NCI-H748 (cell line): ENCODE data around the gene TUBB1.
"Not testable (repeated sequence)": the region's sequence is repeated elsewhere in the genome, so short reads cannot be mapped to it uniquely, and the experiment has no call there.

ENCODE experiments used
- DNase-seq: peaks from one replicate; lab custom pipeline; 2025; ENCODE audit not compliant: unreplicated experiment; lab: John Stamatoyannopoulos, UW

Gene TUBB1

DNA sequence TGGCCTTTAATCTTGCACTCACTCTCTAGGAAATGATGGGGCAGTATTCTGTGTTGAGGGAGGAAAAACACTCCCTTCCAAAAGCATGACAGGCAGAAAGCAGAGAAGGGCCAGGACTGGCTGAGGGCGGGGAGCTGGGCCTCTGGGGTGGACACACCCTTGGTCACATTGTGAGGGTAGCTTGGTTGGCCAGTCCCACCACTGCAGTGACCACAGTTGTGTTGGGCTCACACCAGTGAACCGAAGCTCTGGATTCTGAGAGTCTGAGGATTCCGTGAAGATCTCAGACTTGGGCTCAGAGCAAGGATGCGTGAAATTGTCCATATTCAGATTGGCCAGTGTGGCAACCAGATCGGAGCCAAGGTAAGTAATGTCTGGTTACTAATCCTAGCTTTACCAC, at the start of gene TUBB1:
Gene TUBB1 (plus strand): TSS at position 213 of the 400 bp plus-strand sequence. CDS start 94 bp downstream, at position 307.
- no peak for DNase-seq

DNA sequence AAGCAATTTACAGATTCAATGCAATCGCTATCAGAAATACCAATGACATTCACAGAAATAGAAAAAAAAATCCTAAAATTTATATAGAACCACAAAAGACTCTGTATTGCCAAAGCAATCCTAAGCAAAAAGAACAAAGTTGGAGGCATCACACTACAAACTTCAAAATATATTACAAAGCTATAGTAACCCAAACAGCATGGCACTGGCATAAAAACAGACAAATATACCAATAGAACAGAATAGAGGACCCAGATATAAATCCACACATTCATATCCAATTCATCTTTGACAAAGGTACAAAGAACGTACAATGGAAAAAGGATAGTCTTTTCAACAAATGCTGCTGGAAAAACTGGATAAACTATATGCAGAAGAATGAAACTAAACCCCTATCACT, 49.8 kb upstream of the TUBB1 start:
- no peak for DNase-seq

DNA sequence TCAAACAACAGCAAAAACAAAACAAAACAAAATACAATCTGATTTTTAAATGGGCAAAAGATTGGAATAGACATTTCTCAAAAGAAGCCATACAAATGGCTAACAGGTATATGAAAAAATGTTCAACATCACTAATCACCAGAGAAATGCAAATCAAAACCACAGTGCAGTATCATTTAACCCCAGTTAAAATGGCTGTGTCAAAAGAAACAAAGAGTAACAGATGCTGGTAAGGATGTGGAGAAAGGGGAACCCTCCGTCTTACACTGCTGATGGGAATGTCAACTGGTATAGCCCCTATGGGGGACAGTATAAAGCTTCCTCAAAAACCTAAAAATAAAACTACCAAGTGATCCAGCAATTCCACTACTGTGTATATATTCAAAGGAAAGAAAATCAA, 49.1 kb upstream of the TUBB1 start:
- DNase-seq = no peak

DNA sequence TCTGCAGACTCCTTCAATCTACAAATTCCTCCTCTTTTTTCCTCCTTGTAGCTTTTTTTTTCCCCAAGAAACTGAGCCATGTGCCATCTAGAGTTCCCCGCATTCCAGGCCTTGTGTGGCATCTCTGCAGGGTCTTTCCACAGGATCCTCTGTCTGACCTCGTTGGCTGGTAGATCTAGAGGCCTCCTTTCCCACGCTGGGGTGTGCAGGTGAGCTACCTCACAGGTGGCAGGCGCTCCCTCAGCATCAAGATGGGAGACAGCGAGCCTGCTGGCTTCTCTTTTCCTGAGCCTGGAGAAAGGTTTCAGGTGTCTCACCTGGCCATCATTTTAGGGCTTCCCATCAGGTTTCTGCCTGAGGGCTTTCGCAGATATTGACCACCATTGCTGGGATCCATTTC, 47.8 kb upstream of the TUBB1 start:
- DNase-seq = no peak

DNA sequence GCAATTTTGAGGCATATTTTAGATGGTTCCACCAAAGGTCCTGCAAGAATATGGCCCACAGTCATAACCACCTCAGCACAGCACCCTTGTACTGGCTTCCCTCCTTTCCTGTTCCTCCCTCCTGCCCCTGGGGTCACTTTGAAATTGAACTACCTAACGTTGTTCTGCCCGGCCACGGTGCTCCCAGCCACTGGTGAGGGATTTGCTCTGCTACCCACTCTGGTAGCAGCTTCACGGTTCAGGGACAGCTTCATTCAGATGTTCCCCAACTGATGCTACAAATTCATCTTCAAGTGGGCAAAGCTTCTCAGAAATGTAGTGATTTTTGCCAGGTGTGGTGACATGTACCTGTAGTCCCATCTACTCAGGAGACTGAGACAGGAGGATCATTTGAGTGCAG, 46.0 kb upstream of the TUBB1 start:
- DNase-seq = no peak

DNA sequence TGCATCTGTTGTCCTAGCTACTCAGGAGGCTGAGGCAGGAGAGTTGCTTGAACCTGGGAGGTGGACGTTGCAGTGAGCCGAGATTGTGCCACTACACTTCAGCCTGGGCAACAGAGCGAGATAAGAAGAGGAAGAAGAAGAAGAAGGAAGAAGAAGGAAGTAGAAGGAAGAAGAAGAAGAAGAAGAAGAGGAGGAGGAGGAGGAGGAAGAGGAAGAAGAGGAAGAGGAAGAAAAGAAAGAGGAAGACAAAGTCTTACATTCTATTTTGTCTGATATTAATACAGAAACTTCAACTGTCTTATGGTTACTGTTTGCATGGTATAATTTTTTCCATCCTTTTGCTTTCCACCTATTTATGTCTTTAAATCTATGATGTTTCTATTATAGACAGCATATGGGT, 45.4 kb upstream of the TUBB1 start:
- DNase-seq = no peak

DNA sequence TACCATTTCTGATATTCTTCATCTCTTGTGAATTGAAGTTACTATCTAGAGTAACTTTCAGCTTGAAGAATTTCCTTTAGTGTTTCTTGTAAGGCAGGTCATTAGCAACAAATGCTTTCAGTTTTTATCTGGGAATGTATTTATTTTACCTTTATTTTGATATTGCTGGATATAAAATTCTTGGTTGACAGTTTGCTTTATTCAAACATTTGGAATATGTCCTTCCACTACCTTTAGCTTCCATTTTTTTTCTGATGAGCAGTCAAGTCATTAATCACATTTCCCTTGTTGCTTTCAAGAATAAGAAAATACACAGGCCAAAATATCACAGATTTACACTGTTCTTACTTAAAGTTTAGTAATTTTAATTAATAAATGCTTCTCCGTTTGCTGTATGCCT, 43.9 kb upstream of the TUBB1 start:
- no peak for DNase-seq

DNA sequence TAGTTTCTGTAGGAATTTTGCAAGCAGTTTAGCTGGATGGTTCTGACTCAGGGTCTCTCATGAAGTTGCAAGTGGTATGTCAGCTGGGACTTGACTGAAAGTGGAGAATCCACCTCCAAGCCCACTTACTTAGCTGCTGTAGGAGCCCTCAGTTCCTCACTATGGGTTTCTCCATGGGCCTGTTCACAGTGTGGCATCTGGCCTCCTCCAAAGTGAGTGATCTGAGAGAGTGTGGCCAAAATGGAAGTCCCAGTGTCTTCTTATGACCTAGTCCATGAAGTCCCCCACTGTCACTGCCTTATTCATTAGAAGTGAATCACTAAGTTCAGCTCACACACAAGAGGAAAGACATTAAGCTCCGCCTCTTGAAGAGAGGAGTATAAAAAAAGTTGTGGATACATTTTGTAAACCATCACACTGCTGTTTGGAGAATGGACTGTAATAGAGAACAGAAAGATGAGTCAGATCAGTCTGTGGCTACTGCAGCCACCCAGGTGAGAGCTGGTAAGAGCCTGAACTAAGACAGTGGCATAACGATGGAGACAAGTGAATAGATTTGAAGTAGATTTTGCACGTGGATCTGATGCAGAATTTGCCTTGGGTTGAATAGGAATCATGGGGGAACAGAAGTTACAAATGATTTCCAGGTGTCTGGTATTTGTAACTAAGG, 43.0 kb upstream of the TUBB1 start:
- DNase-seq = no peak

DNA sequence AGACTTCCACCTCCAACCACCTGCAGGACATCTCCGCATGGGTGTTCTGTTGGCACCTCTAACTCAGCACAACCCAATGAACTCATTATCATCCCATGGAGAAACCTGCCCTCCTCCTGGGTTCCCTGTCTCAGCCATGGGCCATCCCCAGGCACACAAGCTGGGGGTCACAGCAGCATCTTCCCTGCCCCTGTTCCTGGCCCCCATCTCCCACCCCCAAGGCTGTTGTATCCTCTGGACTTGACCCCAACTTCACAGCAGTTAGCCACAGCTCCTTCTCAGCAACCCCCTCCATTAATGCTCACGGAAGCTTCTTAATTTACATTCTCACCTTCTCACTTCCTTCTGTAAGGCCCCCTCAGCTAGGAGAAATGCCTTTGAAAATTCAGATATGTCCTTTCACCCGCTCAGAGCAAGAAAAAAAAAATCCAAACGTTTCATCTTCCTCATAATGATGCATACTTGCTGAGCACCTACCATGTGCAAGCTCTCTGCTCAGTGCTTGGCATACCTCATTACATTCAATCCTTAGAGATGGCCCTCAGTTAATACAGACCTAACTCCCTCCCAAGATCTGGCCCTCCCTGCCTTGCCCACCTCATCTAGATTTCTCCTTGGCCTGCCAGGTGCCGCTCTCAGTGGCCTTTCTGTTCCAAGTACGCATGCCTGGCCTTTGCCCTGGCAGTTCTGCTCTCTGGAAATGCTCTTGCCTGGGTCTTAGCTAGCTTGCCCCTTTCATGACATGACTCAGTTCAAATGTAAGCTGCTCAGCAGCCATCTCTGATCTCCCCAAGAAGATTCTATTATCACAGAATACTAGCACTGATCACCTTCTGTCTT, 40.7 kb upstream of the TUBB1 start:
- DNase-seq = no peak

DNA sequence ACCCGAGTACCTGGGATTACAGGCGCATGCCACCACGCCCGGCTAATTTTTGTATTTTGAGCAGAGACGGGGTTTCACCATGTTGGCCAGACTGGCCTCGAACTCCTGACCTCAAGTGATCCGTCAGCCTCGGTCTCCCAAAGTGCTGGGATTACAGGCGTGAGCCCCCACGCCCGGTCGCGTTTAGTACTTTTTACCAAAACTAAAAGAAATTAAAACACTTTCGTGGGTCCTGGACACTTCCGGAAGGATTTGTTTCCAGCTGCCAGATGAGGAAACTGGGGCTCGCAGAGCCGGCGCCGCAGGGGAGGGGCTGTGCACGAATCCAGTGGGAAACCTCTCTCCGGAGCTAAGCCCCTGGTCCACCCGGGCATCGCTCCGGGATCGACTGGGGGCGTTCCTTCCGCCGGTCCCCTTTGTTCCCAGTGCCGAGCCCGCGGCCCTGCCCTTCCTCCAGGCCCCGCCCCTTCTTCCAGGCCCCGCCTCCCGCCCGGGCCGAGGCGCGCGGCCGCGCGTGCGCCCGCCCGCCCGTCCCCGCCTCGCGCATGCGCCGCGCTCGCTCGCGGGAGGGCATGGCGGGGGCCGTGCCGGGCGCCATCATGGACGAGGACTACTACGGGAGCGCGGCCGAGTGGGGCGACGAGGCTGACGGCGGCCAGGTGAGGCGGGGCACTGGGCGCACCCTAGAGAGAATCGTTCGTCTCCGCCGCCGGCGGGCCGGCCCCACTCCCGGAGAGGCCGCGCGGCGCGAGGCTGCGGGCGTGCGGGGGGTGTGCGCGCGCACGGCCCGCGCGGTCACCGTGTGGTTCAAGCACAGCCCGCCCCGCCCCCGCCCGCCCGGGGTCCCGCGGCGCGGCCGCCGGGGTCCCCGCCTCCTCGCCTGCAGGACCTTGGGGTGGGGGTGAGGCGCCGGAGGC, 38.3 kb upstream of the TUBB1 start, which contains the start of gene NELFCD:
Gene NELFCD (plus strand): TSS at position 546 of the 917 bp plus-strand sequence. CDS start 54 bp downstream, at position 600.
- peak; percentile 86 for DNase-seq

DNA sequence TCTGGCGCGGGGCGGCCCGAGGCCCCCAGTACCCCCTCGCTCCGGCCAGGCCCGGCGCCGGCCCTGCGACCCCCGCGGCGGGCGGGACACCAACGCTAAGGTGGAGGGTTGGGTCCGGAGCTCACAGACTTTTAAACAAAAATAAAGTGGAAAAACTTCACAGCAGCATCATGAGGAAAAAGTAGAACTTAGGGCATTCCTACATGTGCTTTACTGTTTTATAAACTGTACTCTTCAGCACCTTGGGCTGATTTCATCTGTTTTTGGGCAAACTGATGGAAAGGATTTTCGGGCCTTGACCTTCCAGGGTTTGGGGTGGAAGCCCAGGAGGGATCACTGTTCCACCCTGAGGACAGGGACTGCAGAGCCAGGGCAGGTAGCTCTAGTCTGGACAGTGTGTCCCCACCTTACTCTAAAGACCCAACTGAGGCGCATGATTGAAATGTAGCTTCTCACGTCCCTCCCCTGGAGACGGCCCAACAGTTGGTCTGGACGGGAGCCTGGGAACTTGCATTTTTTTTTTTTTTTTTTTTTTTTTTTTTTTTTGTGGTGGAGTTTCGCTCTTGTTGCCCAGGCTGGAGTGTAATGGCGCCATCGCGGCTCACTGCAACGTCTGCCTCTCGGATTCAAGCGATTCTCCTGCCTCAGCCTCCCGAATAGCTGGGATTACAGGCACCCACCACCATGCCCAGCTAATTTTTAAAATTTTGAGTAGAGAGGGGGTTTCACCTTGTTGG, 37.4 kb upstream of the TUBB1 start:
- DNase-seq = peak; percentile 24

DNA sequence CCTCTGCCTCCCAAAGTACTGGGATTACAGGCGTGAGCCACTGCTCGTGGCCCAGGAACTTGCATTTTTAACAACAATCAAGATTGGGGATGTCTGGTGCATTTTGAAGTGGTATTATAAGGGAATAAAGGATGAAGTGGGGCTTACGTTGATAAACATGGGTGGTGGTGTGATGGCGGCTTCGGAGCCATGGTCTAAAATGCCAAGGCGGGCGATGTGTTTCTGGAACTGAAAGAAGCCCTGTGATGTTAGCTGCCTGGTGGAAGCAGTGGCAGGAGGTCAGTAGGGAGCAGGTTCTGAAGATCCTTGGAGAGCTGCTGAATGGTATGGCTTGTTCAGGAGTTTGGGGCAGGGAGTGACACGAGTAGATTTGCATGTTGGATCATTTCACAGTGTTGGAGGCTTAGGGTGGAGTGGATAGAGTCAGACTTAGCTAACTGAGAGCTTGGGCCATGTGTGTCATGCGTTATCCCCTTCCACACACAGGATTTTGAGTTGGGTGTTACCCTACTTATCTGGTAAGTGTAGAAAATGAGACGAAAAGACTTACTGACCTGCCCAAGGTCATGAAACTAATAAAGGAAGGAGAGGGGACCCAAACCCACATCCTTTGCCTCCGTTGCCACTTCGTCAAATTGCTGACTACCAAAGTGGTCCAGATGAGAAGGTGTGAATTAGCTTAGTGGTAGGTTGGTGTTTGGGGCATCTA, 36.7 kb upstream of the TUBB1 start:
- no peak for DNase-seq

DNA sequence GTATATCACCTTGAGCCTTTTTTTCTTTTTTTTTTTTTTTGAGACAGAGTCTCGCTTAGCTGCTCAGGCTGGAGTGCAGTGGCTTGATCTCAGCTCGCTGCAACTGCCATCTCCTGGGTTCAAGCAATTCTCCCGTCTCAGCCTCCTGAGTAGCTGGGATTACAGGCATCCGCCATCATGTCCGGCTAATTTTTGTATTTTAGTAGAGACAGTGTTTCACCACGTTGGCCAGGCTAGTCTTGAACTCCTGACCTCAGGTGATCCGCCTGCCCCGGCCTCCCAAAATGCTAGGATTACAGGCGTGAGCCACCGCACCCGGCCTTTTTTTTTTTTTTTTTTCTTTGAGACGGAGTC, 36.1 kb upstream of the TUBB1 start:
- not testable (repeated sequence) for DNase-seq

DNA sequence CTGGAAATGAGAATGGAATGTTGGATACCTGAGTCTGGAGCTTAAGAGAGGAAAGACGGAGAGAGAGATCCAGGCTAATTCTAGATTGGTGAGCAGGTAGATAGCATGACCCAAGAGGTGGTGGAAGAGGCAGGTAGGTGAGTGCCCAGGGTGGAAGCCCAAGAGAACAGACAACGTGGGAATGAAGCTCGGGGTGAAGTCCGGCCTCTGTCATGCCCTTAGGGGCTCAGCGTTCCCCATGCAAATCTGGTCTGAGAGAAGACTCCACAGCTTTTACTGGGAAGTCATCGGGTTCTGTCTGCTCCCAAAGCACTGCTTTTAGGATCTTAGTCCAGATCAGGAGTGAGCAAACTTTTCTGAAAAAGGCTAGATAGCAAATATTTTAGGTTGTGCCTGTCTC, 34.5 kb upstream of the TUBB1 start:
- no peak for DNase-seq

DNA sequence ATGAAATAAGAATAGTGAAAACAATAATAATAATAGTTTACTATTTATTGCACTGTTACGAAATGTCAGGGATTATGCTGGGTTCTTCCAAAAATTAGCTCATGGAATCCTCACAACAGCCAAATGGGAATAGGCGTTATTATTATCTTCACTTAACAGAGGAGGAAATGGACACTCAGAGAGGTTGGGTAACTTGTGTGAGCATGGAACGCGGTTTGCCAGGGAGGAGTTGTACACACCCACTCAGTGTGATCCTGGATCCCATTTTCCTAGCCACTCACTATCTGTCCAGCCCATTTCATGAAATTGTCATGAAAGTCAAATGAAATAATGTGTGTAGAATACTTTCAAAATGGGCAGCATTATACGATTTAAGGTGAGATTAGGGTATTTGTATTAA, 33.6 kb upstream of the TUBB1 start:
- DNase-seq = no peak

DNA sequence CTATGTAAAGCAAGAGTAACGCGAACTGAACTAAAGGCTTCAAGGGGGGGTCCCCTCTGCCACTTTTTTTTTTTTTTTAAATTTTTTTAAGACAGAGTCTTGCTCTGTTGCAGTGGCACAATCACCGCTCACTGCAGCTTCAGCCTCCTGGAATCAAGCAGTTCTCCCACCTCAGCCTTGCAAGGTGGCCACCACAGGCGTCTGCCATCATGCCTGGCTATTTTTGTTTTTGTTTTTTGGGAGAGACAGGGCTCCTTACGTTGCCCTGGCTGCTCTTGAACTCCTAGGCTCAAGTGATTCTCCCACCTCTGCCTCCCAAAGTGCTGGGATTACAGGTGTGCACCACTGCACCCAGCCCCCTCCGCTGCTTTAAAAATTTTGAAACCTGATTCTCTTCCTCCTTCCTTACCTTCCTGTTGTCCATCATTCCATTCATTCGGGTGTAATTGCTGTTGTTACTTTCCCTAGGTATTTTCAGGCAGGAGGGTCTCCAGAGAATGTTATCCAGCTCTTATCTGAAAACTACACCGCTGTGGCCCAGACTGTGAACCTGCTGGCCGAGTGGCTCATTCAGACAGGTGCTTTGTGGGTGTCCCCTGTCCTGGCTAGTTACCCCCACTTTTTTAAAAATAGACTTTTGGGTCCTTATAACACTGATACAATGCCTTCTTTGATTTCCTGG, 32.8 kb upstream of the TUBB1 start:
- no peak for DNase-seq

DNA sequence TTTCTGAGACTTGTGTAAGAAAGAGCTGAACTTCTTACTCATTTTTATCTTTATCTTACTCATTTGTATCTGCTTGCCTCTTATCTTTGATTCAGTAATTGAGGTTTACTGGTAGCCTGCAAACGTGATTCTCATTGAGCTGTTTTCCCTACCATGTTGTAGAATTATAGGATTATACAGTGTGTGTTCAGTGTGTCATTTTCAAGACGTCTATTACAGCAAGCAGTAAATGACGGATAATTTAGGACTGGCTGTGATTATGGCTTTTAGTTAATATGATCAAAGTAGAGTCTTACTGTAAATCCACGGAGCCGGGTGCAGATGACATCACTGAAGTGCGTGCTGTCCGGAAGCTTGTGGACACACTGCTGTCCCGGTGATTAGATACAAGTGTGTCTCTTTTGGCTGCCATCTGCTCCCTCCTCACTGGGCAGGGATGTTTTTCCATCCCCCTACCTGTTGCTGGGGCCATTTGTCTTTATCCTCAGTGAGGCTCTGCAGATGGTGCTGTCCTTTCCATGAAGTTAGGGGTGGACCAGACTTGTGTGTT, 32.2 kb upstream of the TUBB1 start:
- DNase-seq = no peak

DNA sequence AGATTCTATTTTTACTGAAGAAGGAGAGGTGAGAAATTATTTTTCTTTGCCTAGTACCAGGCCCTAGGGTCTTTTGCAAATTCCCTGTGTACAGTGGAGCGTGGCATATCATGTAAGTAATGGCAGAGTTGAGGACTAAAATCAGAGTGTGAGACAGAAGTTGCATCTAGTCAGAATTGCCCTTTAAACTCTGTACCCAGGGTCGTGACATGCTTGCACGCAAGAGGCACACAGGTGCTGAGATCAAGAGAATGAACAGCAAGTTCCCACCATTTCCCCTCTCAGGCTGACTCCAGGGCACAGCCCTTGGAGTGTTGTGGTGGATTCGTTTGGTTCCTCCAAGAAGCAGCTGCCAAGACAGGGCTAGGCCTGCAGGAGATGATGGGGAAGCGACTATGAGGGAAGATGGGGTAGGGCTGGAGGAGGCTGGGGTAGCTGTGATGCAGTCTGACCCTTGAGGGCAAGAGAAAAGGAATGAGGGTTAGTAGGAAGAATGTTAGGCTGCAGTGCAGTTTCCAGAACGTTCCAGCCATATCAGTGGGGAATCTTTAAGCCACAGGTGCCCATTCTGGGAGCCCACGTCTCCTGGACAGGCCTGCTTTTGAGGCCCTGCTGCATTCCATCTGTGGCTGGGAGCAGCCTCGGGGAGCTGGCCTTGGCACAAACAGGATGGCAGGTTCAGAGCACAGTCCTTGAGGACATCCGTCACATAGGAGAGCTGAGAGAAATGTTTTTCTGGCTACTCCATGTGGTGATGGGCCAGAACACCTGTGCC, 31.3 kb upstream of the TUBB1 start:
- DNase-seq = no peak

DNA sequence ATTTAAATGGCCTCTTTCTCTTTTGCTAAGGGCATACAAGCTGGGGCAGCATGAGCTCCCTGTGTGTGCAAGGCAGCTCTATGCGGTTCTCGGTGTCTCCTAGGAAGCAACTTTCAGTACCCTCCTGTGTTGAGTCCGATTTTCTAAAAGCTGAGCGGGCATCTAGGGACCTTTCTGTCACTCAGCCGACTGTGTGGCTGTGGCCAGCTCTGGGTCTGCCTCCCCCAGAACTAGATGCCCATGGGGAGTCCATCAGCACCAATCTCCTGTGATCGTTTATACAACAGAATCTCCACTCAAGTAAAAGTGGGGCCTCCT, 30.7 kb upstream of the TUBB1 start:
- DNase-seq = no peak
